Measurements from ENCODE around the gene FADS2.

DNA sequence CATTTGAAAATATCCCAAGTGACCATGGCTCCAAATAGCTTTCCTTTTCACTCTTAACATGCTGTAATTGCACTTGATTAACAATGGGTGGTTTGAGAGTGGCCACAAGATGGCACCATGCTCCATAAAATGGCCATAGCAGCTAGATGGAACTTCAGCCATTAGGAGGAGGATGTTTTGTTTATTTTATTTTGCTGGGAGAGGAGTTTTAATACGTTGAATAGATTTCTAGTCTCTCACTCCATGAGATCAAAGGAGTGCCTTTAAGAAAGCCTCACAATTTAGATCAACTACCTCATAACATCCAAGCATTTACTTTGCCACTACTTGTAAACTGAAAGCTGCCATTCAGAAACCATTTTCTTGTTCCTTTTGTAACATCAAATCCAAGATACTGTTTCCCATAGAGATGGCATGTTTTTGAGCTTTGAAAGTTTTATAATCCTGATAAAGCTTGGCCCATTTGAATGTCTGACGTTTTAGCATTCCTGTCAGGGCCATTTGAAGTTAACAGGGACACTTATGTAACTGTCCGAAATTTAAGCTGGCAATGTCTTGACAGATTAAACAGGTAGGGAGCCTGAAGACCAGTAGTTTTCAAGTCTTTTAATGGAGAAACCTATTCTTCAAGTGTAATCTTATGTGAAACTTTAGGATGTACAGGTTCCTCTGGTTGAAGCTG lies 30.7 kb upstream of the FADS2 start:
- TF ChIP-seq, protein P1, sequence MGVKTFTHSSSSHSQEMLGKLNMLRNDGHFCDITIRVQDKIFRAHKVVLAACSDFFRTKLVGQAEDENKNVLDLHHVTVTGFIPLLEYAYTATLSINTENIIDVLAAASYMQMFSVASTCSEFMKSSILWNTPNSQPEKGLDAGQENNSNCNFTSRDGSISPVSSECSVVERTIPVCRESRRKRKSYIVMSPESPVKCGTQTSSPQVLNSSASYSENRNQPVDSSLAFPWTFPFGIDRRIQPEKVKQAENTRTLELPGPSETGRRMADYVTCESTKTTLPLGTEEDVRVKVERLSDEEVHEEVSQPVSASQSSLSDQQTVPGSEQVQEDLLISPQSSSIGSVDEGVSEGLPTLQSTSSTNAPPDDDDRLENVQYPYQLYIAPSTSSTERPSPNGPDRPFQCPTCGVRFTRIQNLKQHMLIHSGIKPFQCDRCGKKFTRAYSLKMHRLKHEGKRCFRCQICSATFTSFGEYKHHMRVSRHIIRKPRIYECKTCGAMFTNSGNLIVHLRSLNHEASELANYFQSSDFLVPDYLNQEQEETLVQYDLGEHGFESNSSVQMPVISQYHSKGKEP (CRISPR knock-in tag; IDR thresholded peaks at IDR 0.05): no peak
- TF ChIP-seq AKAP8 (CRISPR knock-in tag; IDR thresholded peaks at IDR 0.05) (no peak), SMAD1 (CRISPR knock-in tag; IDR thresholded peaks at IDR 0.05; ENCODE audit: borderline replicate concordance, low read depth) (no peak), ZNF747 (CRISPR knock-in tag; IDR thresholded peaks at IDR 0.05; ENCODE audit: borderline replicate concordance) (no peak), NR2F1 (CRISPR knock-in tag; IDR thresholded peaks at IDR 0.05) (no peak), ZNF124 (CRISPR knock-in tag; IDR thresholded peaks at IDR 0.05) (no peak), ZNF12 (CRISPR knock-in tag; IDR thresholded peaks at IDR 0.05) (no peak), ZNF552 (CRISPR knock-in tag; IDR thresholded peaks at IDR 0.05; ENCODE audit: borderline replicate concordance) (no peak), POLR2AphosphoS5 (IDR thresholded peaks at IDR 0.05; ENCODE audit: low read depth, low read length) (peak; percentile 56), POLR2A (IDR thresholded peaks at IDR 0.05; ENCODE audit: insufficient read depth in 1 of 2, low read depth in 2 of 2, low read length in 2 of 2) (no peak)
- TF ChIP-seq, protein P2, sequence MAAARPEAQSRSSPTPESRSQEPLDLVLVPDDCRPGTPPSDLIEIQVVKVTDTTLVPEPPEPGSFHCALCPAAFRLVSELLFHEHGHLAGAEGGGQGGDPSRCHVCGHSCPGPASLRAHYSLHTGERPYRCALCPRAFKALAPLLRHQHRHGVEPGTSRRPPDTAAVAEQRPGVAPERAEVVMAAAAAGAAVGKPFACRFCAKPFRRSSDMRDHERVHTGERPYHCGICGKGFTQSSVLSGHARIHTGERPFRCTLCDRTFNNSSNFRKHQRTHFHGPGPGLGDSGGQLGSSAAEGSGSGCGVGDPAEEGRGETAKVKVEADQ (CRISPR knock-in tag; IDR thresholded peaks at IDR 0.05; ENCODE audit: borderline replicate concordance): no peak
- TF ChIP-seq, protein P3, sequence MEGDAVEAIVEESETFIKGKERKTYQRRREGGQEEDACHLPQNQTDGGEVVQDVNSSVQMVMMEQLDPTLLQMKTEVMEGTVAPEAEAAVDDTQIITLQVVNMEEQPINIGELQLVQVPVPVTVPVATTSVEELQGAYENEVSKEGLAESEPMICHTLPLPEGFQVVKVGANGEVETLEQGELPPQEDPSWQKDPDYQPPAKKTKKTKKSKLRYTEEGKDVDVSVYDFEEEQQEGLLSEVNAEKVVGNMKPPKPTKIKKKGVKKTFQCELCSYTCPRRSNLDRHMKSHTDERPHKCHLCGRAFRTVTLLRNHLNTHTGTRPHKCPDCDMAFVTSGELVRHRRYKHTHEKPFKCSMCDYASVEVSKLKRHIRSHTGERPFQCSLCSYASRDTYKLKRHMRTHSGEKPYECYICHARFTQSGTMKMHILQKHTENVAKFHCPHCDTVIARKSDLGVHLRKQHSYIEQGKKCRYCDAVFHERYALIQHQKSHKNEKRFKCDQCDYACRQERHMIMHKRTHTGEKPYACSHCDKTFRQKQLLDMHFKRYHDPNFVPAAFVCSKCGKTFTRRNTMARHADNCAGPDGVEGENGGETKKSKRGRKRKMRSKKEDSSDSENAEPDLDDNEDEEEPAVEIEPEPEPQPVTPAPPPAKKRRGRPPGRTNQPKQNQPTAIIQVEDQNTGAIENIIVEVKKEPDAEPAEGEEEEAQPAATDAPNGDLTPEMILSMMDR (CRISPR knock-in tag; IDR thresholded peaks at IDR 0.05): peak; percentile 87

Measured in HepG2 (cell line).